ENCODE measurements around the gene NRAP.

The NRAP gene

GRCh38 chr10:113573368-113573767 is 90.5 kb downstream of the NRAP start:
- TF ChIP-seq, protein P1, sequence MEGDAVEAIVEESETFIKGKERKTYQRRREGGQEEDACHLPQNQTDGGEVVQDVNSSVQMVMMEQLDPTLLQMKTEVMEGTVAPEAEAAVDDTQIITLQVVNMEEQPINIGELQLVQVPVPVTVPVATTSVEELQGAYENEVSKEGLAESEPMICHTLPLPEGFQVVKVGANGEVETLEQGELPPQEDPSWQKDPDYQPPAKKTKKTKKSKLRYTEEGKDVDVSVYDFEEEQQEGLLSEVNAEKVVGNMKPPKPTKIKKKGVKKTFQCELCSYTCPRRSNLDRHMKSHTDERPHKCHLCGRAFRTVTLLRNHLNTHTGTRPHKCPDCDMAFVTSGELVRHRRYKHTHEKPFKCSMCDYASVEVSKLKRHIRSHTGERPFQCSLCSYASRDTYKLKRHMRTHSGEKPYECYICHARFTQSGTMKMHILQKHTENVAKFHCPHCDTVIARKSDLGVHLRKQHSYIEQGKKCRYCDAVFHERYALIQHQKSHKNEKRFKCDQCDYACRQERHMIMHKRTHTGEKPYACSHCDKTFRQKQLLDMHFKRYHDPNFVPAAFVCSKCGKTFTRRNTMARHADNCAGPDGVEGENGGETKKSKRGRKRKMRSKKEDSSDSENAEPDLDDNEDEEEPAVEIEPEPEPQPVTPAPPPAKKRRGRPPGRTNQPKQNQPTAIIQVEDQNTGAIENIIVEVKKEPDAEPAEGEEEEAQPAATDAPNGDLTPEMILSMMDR (IDR thresholded peaks at IDR 0.05; ENCODE audit: insufficient read depth, low read length, poor library complexity, severe bottlenecking), result no peak
- no peak for DNase-seq (ENCODE audit: extremely low read depth, insufficient read length)
- Histone ChIP-seq H3K4me3 (replicated peaks; ENCODE audit: low read depth, low read length) (no peak overlapping the region), H3K36me3 (ENCODE audit: control insufficient read depth, insufficient read depth, low read length) (no peaks in the 10 kb centered on the region), H3K27me3 (replicated peaks; ENCODE audit: control insufficient read depth, insufficient read depth, low read length) (peaks cover 2% of the 10 kb centered on the region; the same call in 1 of the 2 replicates)

GRCh38 chr10:113572520-113573290 is 91.1 kb downstream of the NRAP start:
- Histone ChIP-seq H3K4me3 (replicated peaks; ENCODE audit: low read depth, low read length) (no peak overlapping the region), H3K36me3 (ENCODE audit: control insufficient read depth, insufficient read depth, low read length) (no peaks in the 10 kb centered on the region), H3K27me3 (replicated peaks; ENCODE audit: control insufficient read depth, insufficient read depth, low read length) (peaks cover 2% of the 10 kb centered on the region; the same call in 1 of the 2 replicates)
- TF ChIP-seq, protein P1 (IDR thresholded peaks at IDR 0.05; ENCODE audit: insufficient read depth, low read length, poor library complexity, severe bottlenecking), result no peak
- DNase-seq (ENCODE audit: extremely low read depth, insufficient read length), result no peak

- H3K27me3 ChIP-seq (replicated peaks; ENCODE audit: control insufficient read depth, insufficient read depth, low read length), result peaks cover 2% of the 10 kb centered on the region; the same call in 1 of the 2 replicates
- TF ChIP-seq, protein P1 (IDR thresholded peaks at IDR 0.05; ENCODE audit: insufficient read depth, low read length, poor library complexity, severe bottlenecking), result no peak
- H3K36me3 ChIP-seq (ENCODE audit: control insufficient read depth, insufficient read depth, low read length), result no peaks in the 10 kb centered on the region
- no peak for DNase-seq (ENCODE audit: extremely low read depth, insufficient read length)
- H3K4me3 ChIP-seq (replicated peaks; ENCODE audit: low read depth, low read length), result no peak overlapping the region
Observed at GRCh38 chr10:113569576-113569975, 94.3 kb downstream of the NRAP start.

GRCh38 chr10:113566888-113567287 is 97.0 kb downstream of the NRAP start:
- DNase-seq (ENCODE audit: extremely low read depth, insufficient read length), result no peak

DNA sequence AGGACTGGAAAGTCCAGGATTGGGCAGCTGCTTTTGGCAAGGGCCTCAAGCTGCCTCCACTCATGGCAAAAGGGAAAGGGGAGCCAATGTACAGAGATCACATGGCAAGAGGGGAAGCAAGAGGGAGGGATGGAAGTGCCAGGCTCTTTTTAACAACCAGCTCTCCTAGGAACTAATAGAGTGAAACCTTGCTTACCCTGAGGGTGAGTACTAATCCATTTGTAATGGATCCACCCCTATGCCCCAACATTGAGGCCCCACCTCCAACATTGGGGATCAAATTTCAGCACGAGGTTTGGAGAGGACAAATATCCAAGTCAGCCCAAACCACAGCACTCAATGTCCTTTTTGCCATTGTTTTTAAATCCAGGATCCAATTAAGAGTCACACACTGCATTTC is 98.5 kb downstream of the NRAP start:
- no peak overlapping the region for H3K4me3 ChIP-seq (replicated peaks; ENCODE audit: low read depth, low read length)
- no peaks in the 10 kb centered on the region for H3K27me3 ChIP-seq (replicated peaks; ENCODE audit: control insufficient read depth, insufficient read depth, low read length)
- TF ChIP-seq, protein P1 (IDR thresholded peaks at IDR 0.05; ENCODE audit: insufficient read depth, low read length, poor library complexity, severe bottlenecking), result no peak
- H3K36me3 ChIP-seq (ENCODE audit: control insufficient read depth, insufficient read depth, low read length), result no peaks in the 10 kb centered on the region
- DNase-seq (ENCODE audit: extremely low read depth, insufficient read length), result no peak

More at GRCh38 chr10:113566888-113567287, 97.0 kb downstream of the NRAP start:
- no peaks in the 10 kb centered on the region for H3K36me3 ChIP-seq (ENCODE audit: control insufficient read depth, insufficient read depth, low read length)
- no peaks in the 10 kb centered on the region for H3K27me3 ChIP-seq (replicated peaks; ENCODE audit: control insufficient read depth, insufficient read depth, low read length)
- H3K4me3 ChIP-seq (replicated peaks; ENCODE audit: low read depth, low read length), result no peak overlapping the region
- TF ChIP-seq, protein P1 (IDR thresholded peaks at IDR 0.05; ENCODE audit: insufficient read depth, low read length, poor library complexity, severe bottlenecking), result no peak
